HG03175 (cell line): Measurements from ENCODE around the gene SLC35F5.
A peak's percentile ranks its signal among the peaks of the same experiment; 100 is the strongest.
"Not testable (repeated sequence)": the region's sequence is repeated elsewhere in the genome, so short reads cannot be mapped to it uniquely, and the experiment has no call there.

Source experiments
- ATAC-seq: cut with Tn5 transposase; IDR thresholded peaks from one replicate; pipeline ENCODE4 v1.9.1; 2021; ENCODE audit warnings: mild to moderate bottlenecking, moderate library complexity; ENCODE audit not compliant: unreplicated experiment

SLC35F5 gene

GRCh38 chr2:113757138-113757657 lies 756 bp upstream of the SLC35F5 start:
- no peak for ATAC-seq

DNA sequence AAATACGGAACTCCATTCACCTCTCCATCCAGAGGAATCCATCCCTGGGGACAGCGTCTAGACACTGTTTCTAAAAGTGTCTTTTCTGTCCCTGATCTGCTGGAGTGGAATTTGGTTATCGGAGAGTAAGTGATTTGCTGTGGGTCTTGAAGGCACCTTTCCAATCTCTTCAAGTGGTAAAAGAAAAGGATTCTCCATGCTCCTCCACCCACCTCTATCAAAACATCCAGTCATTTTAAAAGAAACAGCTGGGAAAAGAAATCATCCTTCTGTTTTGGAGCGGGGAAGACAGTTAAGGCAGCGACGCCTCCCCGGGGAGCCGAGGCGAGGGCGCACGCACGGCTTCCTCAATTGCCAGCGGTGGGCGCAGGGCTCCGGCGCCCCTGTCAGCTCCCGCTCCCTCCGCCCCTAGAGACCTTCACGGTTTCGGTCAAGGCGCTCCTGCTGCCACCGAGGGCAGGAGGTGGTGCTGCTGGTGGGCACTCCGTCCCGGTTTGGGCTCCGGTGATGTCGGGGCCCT lies 547 bp downstream of the SLC35F5 start:
- peak; percentile 40 for ATAC-seq

- ATAC-seq, result no peak
These were observed 1.2 kb downstream of the SLC35F5 start for GRCh38 chr2:113755035-113755834.

GRCh38 chr2:113754160-113754559 lies 2.3 kb downstream of the SLC35F5 start:
- no peak for ATAC-seq

GRCh38 chr2:113750385-113750784 lies 6.1 kb downstream of the SLC35F5 start:
- ATAC-seq, result no peak

- no peak for ATAC-seq
These were observed 15.4 kb downstream of the SLC35F5 start for GRCh38 chr2:113741091-113741490.

- no peak for ATAC-seq
These were observed 16.6 kb downstream of the SLC35F5 start for GRCh38 chr2:113739849-113740248.

- ATAC-seq, result no peak
These were observed 22.3 kb downstream of the SLC35F5 start for GRCh38 chr2:113734185-113734584.

- ATAC-seq, result no peak
These were observed 32.4 kb downstream of the SLC35F5 start for GRCh38 chr2:113724010-113724409.

DNA sequence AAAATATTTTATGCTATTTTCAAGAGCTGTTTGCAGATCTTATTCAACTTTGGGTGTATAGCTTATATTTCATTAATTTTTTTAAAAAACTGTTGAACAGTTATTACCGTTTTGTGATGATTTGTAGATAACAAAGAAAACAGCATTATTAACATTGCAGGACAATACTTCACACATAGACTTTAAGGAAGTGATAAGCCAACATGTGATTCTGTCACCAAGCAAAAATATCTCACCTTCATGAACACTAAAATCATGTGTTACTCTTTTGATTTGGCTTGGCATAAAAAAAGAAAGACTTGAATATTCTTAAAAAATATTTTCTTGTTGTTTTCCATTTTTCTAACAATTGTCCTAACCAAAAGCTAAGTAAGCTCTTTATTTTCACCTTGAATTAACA lies 33.0 kb downstream of the SLC35F5 start:
- ATAC-seq, result no peak

- no peak for ATAC-seq
These were observed 36.3 kb downstream of the SLC35F5 start for GRCh38 chr2:113720167-113720566.

DNA sequence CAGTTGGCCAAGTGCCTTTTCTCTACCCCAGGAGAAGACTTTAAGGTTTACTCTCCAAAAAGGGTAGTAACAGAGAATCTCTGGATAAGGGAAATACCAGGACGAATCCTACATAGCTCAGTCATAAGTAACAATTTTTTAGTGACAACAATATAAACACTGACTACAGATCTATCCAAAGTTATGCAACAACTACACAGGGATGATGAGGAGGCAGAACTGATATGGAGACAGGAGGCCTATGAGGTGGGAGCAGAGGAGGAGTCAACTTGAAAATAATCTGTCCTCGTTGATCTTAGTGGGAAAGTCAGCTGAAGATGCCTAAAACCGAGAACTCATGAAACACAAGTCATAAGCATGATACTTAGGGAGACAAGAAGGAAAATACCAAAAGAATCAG lies 40.2 kb downstream of the SLC35F5 start:
- ATAC-seq, result no peak

- ATAC-seq, result no peak
These were observed 43.5 kb downstream of the SLC35F5 start for GRCh38 chr2:113712941-113713340.

DNA sequence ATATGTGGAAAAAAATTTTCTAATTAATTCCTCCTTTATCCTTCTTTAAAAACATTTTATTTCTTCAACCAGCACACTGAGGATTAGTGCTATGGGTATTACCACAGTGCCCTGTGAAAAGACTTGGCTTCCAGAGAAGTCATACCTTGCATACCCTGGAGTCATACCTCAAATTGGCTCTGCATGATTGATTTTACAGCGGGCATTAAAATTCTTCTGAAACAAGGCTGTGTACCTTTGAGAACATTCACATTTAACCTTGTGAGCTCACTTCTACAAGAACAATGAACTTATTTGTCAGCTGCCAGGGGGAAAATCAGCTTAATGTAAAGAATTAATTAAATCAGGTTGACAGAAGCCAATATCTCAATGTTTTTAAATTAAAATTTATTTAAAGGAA lies 44.6 kb downstream of the SLC35F5 start:
- no peak for ATAC-seq

DNA sequence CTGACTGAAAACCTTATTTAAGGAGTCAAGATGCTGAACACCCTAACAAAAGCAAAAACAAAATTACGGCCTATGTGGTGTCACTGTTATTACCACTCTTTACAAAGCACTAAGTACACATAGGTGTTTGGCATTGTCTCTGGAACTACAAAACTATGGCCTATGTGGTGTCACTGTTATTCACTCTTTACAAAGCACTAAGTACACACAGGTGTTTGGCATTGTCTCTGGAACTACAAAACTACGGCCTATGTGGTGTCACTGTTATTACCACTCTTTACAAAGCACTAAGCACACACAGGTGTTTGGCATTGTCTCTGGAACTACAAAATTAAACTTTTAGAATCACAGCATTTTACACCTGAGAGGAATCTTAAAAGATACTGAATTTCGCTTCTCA lies 47.4 kb downstream of the SLC35F5 start:
- no peak for ATAC-seq

DNA sequence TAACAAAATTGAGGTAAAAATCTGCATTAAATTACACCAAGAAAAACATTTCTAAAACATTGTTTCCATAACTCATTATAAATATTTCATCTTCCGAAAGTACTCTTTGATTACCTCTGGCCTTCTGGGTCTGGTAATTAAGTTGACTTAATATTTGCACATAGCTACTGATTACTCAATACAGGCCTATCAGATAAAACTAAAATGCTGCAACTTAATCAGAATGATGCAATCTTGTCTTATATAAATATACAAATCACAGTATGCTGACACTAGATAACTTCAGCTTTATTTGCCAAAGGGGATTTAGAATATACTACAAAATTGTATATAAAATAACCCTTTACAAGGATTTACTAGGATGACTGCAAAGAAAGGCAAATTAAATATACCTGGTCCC lies 49.3 kb downstream of the SLC35F5 start:
- no peak for ATAC-seq

DNA sequence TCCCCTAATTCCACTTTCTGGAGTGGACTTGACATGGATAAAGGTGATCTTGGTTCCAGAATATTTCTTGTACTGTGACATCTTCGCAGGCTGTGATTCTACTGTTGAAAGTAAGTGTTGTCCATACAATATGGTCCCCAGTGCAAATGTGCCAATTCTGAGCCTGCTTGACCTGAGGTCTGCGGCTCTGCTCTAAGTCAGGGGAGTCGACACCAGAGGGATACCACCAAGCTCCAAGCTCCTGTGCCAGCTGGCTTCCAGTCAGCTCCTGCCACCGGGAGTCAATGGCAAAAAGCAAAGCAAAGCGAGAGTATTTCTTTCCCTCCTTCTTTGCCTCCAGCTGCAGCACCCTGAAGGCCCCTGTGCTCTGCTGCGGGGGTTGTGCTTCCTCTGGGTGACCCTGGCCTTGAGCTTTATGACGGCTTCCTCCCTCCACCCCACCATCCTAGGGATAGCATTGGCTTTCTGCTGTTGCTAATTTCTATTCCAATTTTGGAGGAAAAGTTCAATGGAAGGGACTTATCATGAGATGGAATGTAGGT lies 50.4 kb downstream of the SLC35F5 start:
- no peak for ATAC-seq

DNA sequence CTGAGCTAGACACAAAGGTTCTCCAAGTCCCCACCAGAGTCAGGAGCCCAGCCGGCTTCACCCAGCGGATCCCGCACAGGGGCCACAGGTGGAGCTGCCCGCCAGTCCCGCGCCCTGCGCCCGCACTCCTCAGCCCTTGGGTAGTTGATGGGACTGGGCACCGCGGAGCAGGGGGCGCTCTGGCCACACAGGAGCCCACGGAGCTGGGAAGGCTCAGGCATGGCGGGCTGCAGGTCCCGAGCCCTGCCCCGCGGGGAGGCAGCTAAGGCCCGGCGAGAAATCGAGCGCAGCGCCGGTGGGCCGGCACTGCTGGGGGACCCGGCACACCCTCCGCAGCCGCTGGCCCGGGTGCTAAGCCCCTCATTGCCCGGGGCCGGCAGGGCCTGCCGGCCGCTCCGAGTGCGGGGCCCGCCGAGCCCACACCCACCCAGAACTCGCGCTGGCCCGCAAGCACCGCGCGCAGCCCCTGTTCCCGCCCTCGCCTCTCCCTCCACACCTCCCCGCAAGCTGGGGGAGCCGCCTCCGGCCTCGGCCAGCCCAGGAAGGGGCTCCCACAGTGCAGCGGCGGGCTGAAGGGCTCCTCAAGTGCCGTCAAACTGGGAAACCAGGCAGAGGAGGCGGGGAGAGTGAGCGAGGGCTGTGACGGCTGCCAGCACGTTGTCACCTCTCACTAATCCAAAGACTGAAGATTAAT lies 52.0 kb downstream of the SLC35F5 start:
- not testable (repeated sequence) for ATAC-seq

GRCh38 chr2:113703386-113704299 lies 52.8 kb downstream of the SLC35F5 start:
- ATAC-seq, result no peak

GRCh38 chr2:113700186-113700841 lies 56.1 kb downstream of the SLC35F5 start:
- peak; percentile 91 for ATAC-seq
